ENCODE measurements around the gene TRMO. TPM values are rescaled to one million over a fixed set of nuclear protein-coding genes. Genes with fewer than 3 reads are reported as not detected.

The TRMO gene
- total and polyA plus RNA-seq, 2 of the 8 experiments (the other 6 are each of a cell fraction or from before 2014, with no cell fraction given), result 4.6 to 5.6 TPM

- TF ChIP-seq CHD7 (IDR thresholded peaks at IDR 0.05; ENCODE audit: insufficient replicate concordance, low read length) (no peak), JUN (IDR thresholded peaks at IDR 0.05; ENCODE audit: low read depth, low read length) (no peak), CBX8 (IDR thresholded peaks at IDR 0.05; ENCODE audit: borderline replicate concordance, low read depth, low read length) (no peak), BCL11A (IDR thresholded peaks at IDR 0.05; ENCODE audit: low read depth in 2 of 2, low read length in 2 of 2) (no peak), CBX5 (IDR thresholded peaks at IDR 0.05; ENCODE audit: low read depth, low read length) (no peak), ATF2 (IDR thresholded peaks at IDR 0.05; ENCODE audit: low read length) (no peak), E2F6 (IDR thresholded peaks at IDR 0.05) (no peak), SUZ12 (IDR thresholded peaks at IDR 0.05; ENCODE audit: low read length) (no peak), CREB1 (IDR thresholded peaks at IDR 0.05) (no peak), POLR2A (IDR thresholded peaks at IDR 0.05; ENCODE audit: control extremely low read depth in 1 of 2, low read depth in 2 of 2, low read length in 2 of 2) (no peak)
Observed at GRCh38 chr9:97910357-97910756, 11.9 kb downstream of the TRMO start (continued).

Data from H1 (cell line).